ENCODE results near the gene AK1.

- TF ChIP-seq CTCF (IDR thresholded peaks at IDR 0.05; ENCODE audit: low read length) (no peak), EZH2phosphoT487 (IDR thresholded peaks at IDR 0.05; ENCODE audit: low read length) (no peak), EZH2 (optimal IDR thresholded peaks at IDR 0.05; ENCODE audit: low read depth, low read length) (no peak)
Measured at GRCh38 chr9:127854184-127854806, 23.2 kb downstream of the AK1 start, which contains the start of gene ENG.
